K562 (cell line): ENCODE results near the gene HOXB3. TPM values are rescaled to one million over a fixed set of nuclear protein-coding genes. Genes with fewer than 3 reads are reported as not detected.

Experiments used
- ATAC-seq: fragments of 200-7000 bp; cut with Tn5 transposase; 3 replicates; pipeline ENCODE4 v1.9.1; 2020; ENCODE audit warnings: moderate library complexity
- BruUV-seq: library from RNA; stranded (reverse); fragments of 400-500 nt; replicated peaks from 2 replicates; lab custom pipeline; 2021; lab: Mats Ljungman, UMichigan
- CTCF ChIA-PET: fragments of 300-600 bp; formaldehyde crosslinking; extraction: SDS; loops from one replicate; lab custom pipeline; 2021; ENCODE audit warnings: low intra/inter-chr PET ratio; lab: Yijun Ruan, JAX
- POLR2A ChIA-PET: fragments of 300-600, 350-650 bp; sonication (Branson Sonifier 250); formaldehyde crosslinking; extraction: SDS; loops from one replicate; lab custom pipeline; 2021; ENCODE audit warnings: antibody characterized with exemption, inconsistent platforms; lab: Yijun Ruan, JAX
- DNase-seq, 4 experiments: peaks; one replicate each; pipeline versions ENCODE4 v3.0.0 to v3.0.0-alpha.2; 2011 to 2018; ENCODE audit warnings: low spot score in 3 of 4, mixed read lengths in 3 of 4; ENCODE audit errors: extremely low read depth in 1 of 4
- FAIRE-seq: peaks from 2 replicates; lab custom pipeline; 2011; peaks lifted over from hg19 to GRCh38; lab: Jason Lieb, UNC
- H2AFZ ChIP-seq: 2 replicates; pipeline ENCODE4 v1.6.0; 2011; ENCODE audit warnings: low read depth, low read length, control low read depth, inconsistent platforms
- H3K27ac ChIP-seq: fragments of 200-600 bp; 3 replicates; pipeline ENCODE4 v1.8.0; 2011; ENCODE audit warnings: low read depth, mild to moderate bottlenecking, control low read depth, inconsistent platforms, low read length, moderate library complexity, mixed read lengths; ENCODE audit errors: extremely low read depth
- H3K27me3 ChIP-seq, 2 experiments: fragments of 300-600 bp in 1 of 2; 2 replicates in 1 of 2; 3 replicates in 1 of 2; pipeline versions ENCODE4 v1.6.0 to v1.8.0; 2011; ENCODE audit warnings: inconsistent platforms in 2 of 2, low read length in 2 of 2, mild to moderate bottlenecking in 1 of 2, mixed read lengths in 1 of 2, moderate library complexity in 1 of 2; ENCODE audit not compliant: control insufficient read depth in 2 of 2, insufficient read depth in 2 of 2
- H3K36me3 ChIP-seq: fragments of 300-600 bp; 3 replicates; pipeline ENCODE4 v1.8.0; 2011; ENCODE audit warnings: mild to moderate bottlenecking, low read length, inconsistent platforms; ENCODE audit not compliant: control insufficient read depth, insufficient read depth
- H3K4me1 ChIP-seq, 2 experiments: fragments of 200-600 bp in 1 of 2; replicated peaks in 1 of 2; 2 replicates in 1 of 2; 3 replicates in 1 of 2; pipeline versions ENCODE4 v1.5.1 to v1.8.0; 2011; ENCODE audit warnings: inconsistent platforms in 2 of 2, low read length in 2 of 2, mild to moderate bottlenecking in 1 of 2, mixed read lengths in 1 of 2, moderate library complexity in 1 of 2; ENCODE audit not compliant: control insufficient read depth in 2 of 2, insufficient read depth in 2 of 2
- H3K4me2 ChIP-seq: 2 replicates; pipeline ENCODE4 v1.6.1; 2011; ENCODE audit warnings: low read length, control low read depth, inconsistent platforms, mixed read lengths; ENCODE audit not compliant: insufficient read depth
- H3K4me3 ChIP-seq: fragments of 200-600 bp; sonication (generic), shearing (Covaris generic); 2 replicates; pipeline ENCODE4 v1.5.1; 2016; ENCODE audit warnings: control low read depth, inconsistent platforms
- H3K79me2 ChIP-seq: fragments of 200-600 bp; 3 replicates; pipeline ENCODE4 v1.8.0; 2011; ENCODE audit warnings: low read length, inconsistent platforms; ENCODE audit not compliant: control insufficient read depth, insufficient read depth
- H3K9ac ChIP-seq, 2 experiments: 2 replicates each; pipeline versions ENCODE4 v1.6.0 to v1.6.1; 2011; ENCODE audit warnings: low read depth in 2 of 2, low read length in 2 of 2, control low read depth in 1 of 2, inconsistent platforms in 1 of 2, mild to moderate bottlenecking in 1 of 2, mixed read lengths in 1 of 2; ENCODE audit not compliant: insufficient read depth in 1 of 2
- H3K9me1 ChIP-seq: one replicate; pipeline ENCODE4 v1.6.0; 2011; ENCODE audit warnings: inconsistent platforms, mild to moderate bottlenecking, low read length, moderate library complexity; ENCODE audit not compliant: control insufficient read depth, insufficient read depth
- H3K9me3 ChIP-seq: replicated peaks from 2 replicates; pipeline ENCODE4 v1.5.1; 2011; ENCODE audit warnings: low read depth, low read length, inconsistent platforms; ENCODE audit not compliant: control insufficient read depth, insufficient read depth
- H4K20me1 ChIP-seq: replicated peaks from 2 replicates; pipeline ENCODE4 v1.6.1; 2011; ENCODE audit warnings: low read length, inconsistent platforms, mixed read lengths; ENCODE audit not compliant: control insufficient read depth, insufficient read depth
- CBX1 ChIP-seq: sonication (generic); IDR thresholded peaks from 2 replicates; pipeline ENCODE4 v1.6.1; 2016; ENCODE audit warnings: antibody characterized with exemption, low read depth, mild to moderate bottlenecking
- FOSL1 ChIP-seq: fragments of 200-800 bp; sonication (Bioruptor generic); conservative IDR thresholded peaks from 2 replicates; pipeline ENCODE4 v1.6.1; 2016; ENCODE audit warnings: missing genetic modification characterization, missing compliant biosample characterization
- FOXK1 ChIP-seq: sonication (generic); formaldehyde crosslinking; IDR thresholded peaks from 2 replicates; pipeline ENCODE4 v1.8.0; 2022; ENCODE audit warnings: missing genetic modification reagents, mild to moderate bottlenecking, borderline replicate concordance
- FOXO4 ChIP-seq: fragments of 450-650 bp; formaldehyde crosslinking; IDR thresholded peaks from 2 replicates; pipeline ENCODE4 v1.4.0; 2020; ENCODE audit warnings: mild to moderate bottlenecking, moderate library complexity
- FUS ChIP-seq: fragments of 200-400 bp; formaldehyde crosslinking; optimal IDR thresholded peaks from 2 replicates; pipeline ENCODE3; 2017; ENCODE audit warnings: low read depth, low read length
- MECOM ChIP-seq: fragments of 250-450 bp; sonication (Bioruptor Pico); IDR thresholded peaks from 2 replicates; pipeline ENCODE4 v1.8.0; 2022; ENCODE audit warnings: inconsistent platforms
- MEF2D ChIP-seq: conservative IDR thresholded peaks from 2 replicates; pipeline ENCODE4 v1.6.1; 2016; ENCODE audit warnings: low read depth, missing genetic modification characterization, missing compliant biosample characterization
- MXI1 ChIP-seq: IDR thresholded peaks from 2 replicates; pipeline ENCODE4 v1.6.1; 2011; ENCODE audit warnings: low read depth, mild to moderate bottlenecking, improper control_type of control experiment, low read length
- PML ChIP-seq: IDR thresholded peaks from 2 replicates; pipeline ENCODE4 v1.6.1; 2012; ENCODE audit warnings: low read length, inconsistent platforms
- PTBP1 ChIP-seq: fragments of 200-400 bp; formaldehyde crosslinking; IDR thresholded peaks from 2 replicates; pipeline ENCODE4 v1.6.1; 2017; ENCODE audit warnings: low read depth, low read length
- SETDB1 ChIP-seq: IDR thresholded peaks from one replicate; pipeline ENCODE4 v1.6.1; 2012; ENCODE audit warnings: low read length, control low read depth, inconsistent platforms
- ZBTB11 ChIP-seq, 3 experiments: fragments of 200-800 bp in 1 of 3; fragments of 250-450 bp in 1 of 3; fragments of 450-650 bp in 1 of 3; sonication (Bioruptor Pico) in 1 of 3; sonication (Bioruptor generic) in 1 of 3; formaldehyde crosslinking in 1 of 3; IDR thresholded peaks; 2 replicates each; pipeline versions ENCODE4 v1.6.1 to v1.8.0; 2016 to 2022; ENCODE audit warnings: mild to moderate bottlenecking in 2 of 3, missing genetic modification characterization in 2 of 3, missing compliant biosample characterization in 1 of 3, moderate library complexity in 1 of 3
- ZNF174 ChIP-seq: fragments of 250-450 bp; sonication (Bioruptor Pico); IDR thresholded peaks from 2 replicates; pipeline ENCODE4 v1.4.0; 2020; ENCODE audit warnings: mild to moderate bottlenecking
- ZNF347 ChIP-seq: fragments of 450-650 bp; formaldehyde crosslinking; IDR thresholded peaks from 2 replicates; pipeline ENCODE4 v1.4.0; 2020; ENCODE audit warnings: low read depth, mild to moderate bottlenecking, moderate library complexity
- ZNF77 ChIP-seq: fragments of 250-450 bp; sonication (Bioruptor Pico); IDR thresholded peaks from 2 replicates; pipeline ENCODE4 v1.5.0; 2020
- WGBS: fragments of 100-300 bp; shearing (Covaris generic); methylation state at CpG from one replicate; pipeline ENCODE4 v1.1.6; 2016; ENCODE audit warnings: low coverage, mixed read lengths; ENCODE audit not compliant: insufficient coverage; ENCODE audit errors: missing lambda C conversion rate; 5-methylcytosine and 5-hydroxymethylcytosine counted together
- in situ Hi-C: fragments of 300-500 bp; cut with MboI; formaldehyde crosslinking; loops from 4 replicates; pipeline ENCODE4 v1.15.0; 2018; ENCODE audit warnings: inconsistent platforms, mixed read lengths
- intact Hi-C: fragments of 100-400 bp; cut with micrococcal nuclease; formaldehyde crosslinking; loops from 2 replicates; pipeline ENCODE4 v1.14.2; 2022
- polyA plus RNA-seq, 8 experiments: library from polyadenylated mRNA; depleted of rRNA in 4 of 8; stranded (reverse) in 5 of 8; unstranded in 3 of 8; fragments of >200 nt; fragmentation: Nextera tagmentation in 2 of 8; fragmentation: Illumina TruSeq in 1 of 8; extraction: Ambion mirVana in 2 of 8; extraction: Trizol in 1 of 8; gene quantifications; 2 replicates each; pipeline versions ENCODE4 v1.2.1 to v1.2.3, GENCODE V29; 2011 to 2014; ENCODE audit warnings: inconsistent platforms in 1 of 8, missing spikeins in 1 of 8
- total RNA-seq, 7 experiments: library from RNA; depleted of rRNA in 6 of 7; stranded (reverse); fragments of >200 nt in 6 of 7; fragmentation: Illumina TruSeq in 2 of 7; extraction: Trizol in 2 of 7; gene quantifications; 2 replicates each; pipeline versions ENCODE4 v1.2.1 to v1.2.3, GENCODE V29; 2011 to 2021; ENCODE audit warnings: low replicate concordance in 1 of 7
- TF ChIP-seq, protein P1 (sequence below), 2 experiments: IDR thresholded peaks; 2 replicates each; pipeline ENCODE4 v1.6.1; 2012; ENCODE audit warnings: improper control_type of control experiment in 2 of 2, low read depth in 2 of 2, low read length in 2 of 2, borderline replicate concordance in 1 of 2

HOXB3 gene
- total and polyA plus RNA-seq, 9 of the 15 experiments (the other 6 are each of a cell fraction or from before 2014, with no cell fraction given) = 2.4 to 41.3 (median 20.2) TPM

DNA sequence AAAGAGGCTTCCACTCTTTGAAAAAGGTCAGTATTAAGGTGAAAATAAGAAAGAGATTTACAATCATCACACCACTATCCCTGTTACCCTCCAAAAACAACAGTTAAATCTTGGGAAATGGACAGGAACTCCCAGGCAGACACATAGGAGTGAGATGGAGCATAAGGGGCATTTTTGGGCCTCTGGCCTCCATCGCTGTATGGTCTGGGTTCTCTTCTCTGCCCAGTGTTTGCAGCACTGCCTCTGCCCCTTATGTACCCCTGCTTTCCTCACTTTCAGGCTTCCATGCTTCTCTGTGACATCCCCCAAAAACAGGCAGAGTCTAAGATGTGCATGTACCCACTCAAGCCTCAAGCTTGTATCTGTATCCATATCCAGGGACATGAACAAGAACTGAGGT is 44.5 kb downstream of the HOXB3 start:
- in situ Hi-C loops = no loop called here
- Histone ChIP-seq H3K4me3 (peak overlapping the region; percentile 90), H3K9ac (peak overlapping the region; percentile 93 to 99; a peak in 3 of 4 replicates), H3K4me2 (peak overlapping the region; percentile 81), H3K27ac (peak overlapping the region; percentile 95), H2AFZ (peak overlapping the region; percentile 30; the same call in 1 of the 2 replicates), H4K20me1 (no peaks in the 10 kb centered on the region), H3K27me3 (no peaks in the 10 kb centered on the region), H3K4me1 (peaks cover 30 to 42% of the 10 kb centered on the region in 2 experiments), H3K36me3 (peaks cover 40% of the 10 kb centered on the region; the same call in 2 of the 3 replicates), H3K9me3 (no peaks in the 10 kb centered on the region), H3K9me1 (no peaks in the 10 kb centered on the region), H3K79me2 (peaks cover 92% of the 10 kb centered on the region)
- ChIA-PET CTCF (no interaction called here), POLR2A (interaction anchor here (0.6 to 1.7 kb wide), 5 partner anchors 10 to 93 kb away, joined by 3 to 11 read pairs (median 3); no protein-coding TSS in a partner anchor)
- ATAC-seq (no peak), FAIRE-seq (peak; percentile 48), DNase-seq (peak in 1 of 4 experiments; percentile 45)
- BruUV-seq = no TSS peak
- 60% methylated on average over 1 of the region's 1 CpG for WGBS
- intact Hi-C loops = no loop called here
- TF ChIP-seq FOSL1 (tag) (no peak), ZBTB11 (CRISPR knock-in tag; IDR thresholded peaks at IDR 0.05) (0 out of 6 replicates have a peak, but pooled peaks of 1 of the 3 experiments have one; percentile 26), MXI1 (no peak), ZNF174 (no peak), FUS (no peak), FOXO4 (CRISPR knock-in tag) (no peak), CBX1 (no peak), ZNF347 (CRISPR knock-in tag) (no peak), FOXK1 (CRISPR knock-in tag) (no peak), MEF2D (no peak), MECOM (CRISPR knock-in tag) (no peak), PML (no peak), PTBP1 (no peak), ZNF77 (CRISPR knock-in tag) (no peak), SETDB1 (no peak)
- TF ChIP-seq, protein P1, sequence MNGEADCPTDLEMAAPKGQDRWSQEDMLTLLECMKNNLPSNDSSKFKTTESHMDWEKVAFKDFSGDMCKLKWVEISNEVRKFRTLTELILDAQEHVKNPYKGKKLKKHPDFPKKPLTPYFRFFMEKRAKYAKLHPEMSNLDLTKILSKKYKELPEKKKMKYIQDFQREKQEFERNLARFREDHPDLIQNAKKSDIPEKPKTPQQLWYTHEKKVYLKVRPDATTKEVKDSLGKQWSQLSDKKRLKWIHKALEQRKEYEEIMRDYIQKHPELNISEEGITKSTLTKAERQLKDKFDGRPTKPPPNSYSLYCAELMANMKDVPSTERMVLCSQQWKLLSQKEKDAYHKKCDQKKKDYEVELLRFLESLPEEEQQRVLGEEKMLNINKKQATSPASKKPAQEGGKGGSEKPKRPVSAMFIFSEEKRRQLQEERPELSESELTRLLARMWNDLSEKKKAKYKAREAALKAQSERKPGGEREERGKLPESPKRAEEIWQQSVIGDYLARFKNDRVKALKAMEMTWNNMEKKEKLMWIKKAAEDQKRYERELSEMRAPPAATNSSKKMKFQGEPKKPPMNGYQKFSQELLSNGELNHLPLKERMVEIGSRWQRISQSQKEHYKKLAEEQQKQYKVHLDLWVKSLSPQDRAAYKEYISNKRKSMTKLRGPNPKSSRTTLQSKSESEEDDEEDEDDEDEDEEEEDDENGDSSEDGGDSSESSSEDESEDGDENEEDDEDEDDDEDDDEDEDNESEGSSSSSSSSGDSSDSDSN (IDR thresholded peaks at IDR 0.05; ENCODE audit: borderline replicate concordance in 1 of 2, low read depth in 2 of 2, low read length in 2 of 2) = peak in 1 of 2 experiments; percentile 62; a peak in 1 of 4 replicates
